GM12875 (cell line): ENCODE data around the gene ADGRG4.
A peak's percentile ranks its signal among the peaks of the same experiment; 100 is the strongest.
"Not testable (repeated sequence)": the region's sequence is repeated elsewhere in the genome, so short reads cannot be mapped to it uniquely, and the experiment has no call there.

Source experiments
- H3K4me3 ChIP-seq: one replicate; pipeline ENCODE4 v1.5.1; 2011; ENCODE audit warnings: low read depth, low read length, control low read depth
- TF ChIP-seq, protein P1 (sequence below): IDR thresholded peaks from 2 replicates; pipeline ENCODE4 v1.5.1; 2011; ENCODE audit warnings: low read depth, mild to moderate bottlenecking, control low read depth, inconsistent platforms, low read length, moderate library complexity, borderline replicate concordance; ENCODE audit not compliant: insufficient read depth

The ADGRG4 gene, protein sequence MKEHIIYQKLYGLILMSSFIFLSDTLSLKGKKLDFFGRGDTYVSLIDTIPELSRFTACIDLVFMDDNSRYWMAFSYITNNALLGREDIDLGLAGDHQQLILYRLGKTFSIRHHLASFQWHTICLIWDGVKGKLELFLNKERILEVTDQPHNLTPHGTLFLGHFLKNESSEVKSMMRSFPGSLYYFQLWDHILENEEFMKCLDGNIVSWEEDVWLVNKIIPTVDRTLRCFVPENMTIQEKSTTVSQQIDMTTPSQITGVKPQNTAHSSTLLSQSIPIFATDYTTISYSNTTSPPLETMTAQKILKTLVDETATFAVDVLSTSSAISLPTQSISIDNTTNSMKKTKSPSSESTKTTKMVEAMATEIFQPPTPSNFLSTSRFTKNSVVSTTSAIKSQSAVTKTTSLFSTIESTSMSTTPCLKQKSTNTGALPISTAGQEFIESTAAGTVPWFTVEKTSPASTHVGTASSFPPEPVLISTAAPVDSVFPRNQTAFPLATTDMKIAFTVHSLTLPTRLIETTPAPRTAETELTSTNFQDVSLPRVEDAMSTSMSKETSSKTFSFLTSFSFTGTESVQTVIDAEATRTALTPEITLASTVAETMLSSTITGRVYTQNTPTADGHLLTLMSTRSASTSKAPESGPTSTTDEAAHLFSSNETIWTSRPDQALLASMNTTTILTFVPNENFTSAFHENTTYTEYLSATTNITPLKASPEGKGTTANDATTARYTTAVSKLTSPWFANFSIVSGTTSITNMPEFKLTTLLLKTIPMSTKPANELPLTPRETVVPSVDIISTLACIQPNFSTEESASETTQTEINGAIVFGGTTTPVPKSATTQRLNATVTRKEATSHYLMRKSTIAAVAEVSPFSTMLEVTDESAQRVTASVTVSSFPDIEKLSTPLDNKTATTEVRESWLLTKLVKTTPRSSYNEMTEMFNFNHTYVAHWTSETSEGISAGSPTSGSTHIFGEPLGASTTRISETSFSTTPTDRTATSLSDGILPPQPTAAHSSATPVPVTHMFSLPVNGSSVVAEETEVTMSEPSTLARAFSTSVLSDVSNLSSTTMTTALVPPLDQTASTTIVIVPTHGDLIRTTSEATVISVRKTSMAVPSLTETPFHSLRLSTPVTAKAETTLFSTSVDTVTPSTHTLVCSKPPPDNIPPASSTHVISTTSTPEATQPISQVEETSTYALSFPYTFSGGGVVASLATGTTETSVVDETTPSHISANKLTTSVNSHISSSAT (N-terminal part only)

DNA sequence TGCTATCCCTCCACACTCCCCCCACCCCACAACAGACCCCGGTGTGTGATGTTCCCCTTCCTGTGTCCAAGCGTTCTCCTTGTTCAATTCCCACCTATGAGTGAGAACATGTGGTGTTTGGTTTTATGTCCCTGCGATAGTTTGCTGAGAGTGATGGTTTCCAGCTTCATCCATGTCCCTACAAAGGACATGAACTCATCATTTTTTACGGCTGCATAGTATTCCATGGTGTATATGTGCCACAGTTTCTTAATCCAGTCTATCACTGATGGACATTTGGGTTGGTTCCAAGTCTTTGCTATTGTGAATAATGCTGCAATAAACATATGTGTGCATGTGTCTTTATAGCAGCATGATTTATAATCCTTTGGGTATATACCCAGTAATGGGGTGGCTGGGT is at the start of gene ADGRG4:
ADGRG4 (plus strand) TSS at position 243 of the 400 bp plus-strand sequence. CDS start 7,815 bp downstream, outside the sequence.
- not testable (repeated sequence) for H3K4me3 ChIP-seq

DNA sequence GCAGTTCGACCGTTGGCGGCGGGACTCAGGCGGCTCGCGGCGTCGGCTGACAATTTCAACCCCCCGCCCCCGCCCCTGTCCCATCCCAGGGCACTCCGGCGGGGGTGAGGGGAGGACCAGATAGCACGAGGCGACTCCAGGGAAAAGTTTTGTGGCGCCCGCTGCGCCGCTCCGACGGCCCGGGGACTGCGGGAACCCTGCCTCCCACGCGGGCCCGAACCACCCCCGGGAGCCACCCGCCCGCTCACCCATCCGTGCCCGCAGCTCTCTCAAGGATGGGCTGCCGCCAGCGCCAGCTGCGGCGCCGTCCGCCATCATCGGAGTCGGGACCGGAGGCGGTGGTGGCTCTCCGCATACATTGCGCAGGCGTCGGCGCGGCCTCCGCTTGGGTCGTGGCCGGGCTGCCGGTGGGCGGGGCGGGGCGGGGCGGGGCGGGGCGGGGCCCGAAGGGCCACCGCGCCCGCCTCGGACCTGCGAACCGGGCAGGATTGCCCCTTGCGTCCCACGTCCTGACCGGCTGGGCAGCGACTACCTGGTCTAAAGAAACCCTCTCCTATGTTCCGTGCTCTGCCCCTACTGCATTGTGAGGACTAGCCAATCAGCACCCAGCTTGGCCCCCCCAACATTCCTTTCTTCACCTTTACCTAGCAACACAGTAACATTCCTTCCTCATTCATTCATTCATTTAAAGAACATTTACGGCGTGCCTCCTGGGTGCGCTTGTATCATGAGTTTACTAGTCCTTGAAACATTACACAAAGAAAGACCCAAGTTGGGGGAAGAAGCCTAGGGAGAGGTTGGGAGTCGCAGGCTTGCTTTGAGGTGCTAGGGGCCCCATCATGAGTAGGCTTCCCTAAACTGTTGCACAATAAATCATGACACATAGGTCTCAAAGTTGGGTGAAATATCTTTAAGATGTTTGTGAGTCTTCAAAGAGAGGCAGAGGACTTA is 49.4 kb upstream of the ADGRG4 start, which contains the start of gene MAP7D3:
MAP7D3 (minus strand) TSS at position 360 of the 951 bp plus-strand sequence; CDS start at position 318, 42 bp downstream.
- TF ChIP-seq, protein P1, sequence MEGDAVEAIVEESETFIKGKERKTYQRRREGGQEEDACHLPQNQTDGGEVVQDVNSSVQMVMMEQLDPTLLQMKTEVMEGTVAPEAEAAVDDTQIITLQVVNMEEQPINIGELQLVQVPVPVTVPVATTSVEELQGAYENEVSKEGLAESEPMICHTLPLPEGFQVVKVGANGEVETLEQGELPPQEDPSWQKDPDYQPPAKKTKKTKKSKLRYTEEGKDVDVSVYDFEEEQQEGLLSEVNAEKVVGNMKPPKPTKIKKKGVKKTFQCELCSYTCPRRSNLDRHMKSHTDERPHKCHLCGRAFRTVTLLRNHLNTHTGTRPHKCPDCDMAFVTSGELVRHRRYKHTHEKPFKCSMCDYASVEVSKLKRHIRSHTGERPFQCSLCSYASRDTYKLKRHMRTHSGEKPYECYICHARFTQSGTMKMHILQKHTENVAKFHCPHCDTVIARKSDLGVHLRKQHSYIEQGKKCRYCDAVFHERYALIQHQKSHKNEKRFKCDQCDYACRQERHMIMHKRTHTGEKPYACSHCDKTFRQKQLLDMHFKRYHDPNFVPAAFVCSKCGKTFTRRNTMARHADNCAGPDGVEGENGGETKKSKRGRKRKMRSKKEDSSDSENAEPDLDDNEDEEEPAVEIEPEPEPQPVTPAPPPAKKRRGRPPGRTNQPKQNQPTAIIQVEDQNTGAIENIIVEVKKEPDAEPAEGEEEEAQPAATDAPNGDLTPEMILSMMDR: no peak
- peak within 1 kb of the TSS; percentile 81 for H3K4me3 ChIP-seq

DNA sequence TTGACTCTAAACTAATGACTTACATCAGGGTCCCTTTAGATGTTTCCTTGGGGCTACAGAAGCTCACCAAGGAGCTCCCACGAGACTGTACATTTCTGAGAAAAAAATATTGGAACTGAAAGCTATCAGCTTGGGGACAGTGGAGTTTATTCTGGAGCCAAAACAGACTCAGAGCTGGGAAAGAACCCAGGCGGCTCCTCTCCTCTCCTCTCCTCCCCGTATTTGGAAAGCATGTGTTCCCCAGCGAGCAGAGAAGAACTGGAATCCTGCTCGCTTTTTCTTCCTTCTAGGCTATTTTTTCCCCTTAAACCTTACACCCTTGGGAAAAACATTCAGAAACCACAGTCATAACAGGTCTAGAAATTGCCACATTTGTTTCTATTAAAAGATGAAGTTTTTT is 45.2 kb upstream of the ADGRG4 start:
- H3K4me3 ChIP-seq: no peak overlapping the region
- TF ChIP-seq, protein P1: no peak

DNA sequence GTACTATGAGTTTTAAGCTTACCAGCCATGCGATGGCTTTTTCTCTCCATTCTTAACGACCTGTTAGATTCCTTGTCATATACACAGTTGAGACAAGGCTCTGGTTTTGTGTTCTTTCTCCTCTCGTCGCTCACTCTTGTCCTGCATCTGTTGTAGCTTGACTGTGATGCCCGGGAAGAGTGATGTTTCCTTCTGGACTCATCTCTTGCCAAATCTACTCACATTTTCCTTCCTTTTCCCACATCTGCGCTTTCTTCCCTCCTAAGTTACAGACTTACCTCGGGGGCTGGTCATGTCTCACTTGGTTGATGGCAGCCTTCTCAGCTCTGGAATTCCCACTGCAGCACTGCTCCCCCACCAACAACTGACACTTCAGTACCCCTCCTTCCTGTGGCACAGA is 44.7 kb upstream of the ADGRG4 start:
- TF ChIP-seq, protein P1: no peak
- no peak overlapping the region for H3K4me3 ChIP-seq

DNA sequence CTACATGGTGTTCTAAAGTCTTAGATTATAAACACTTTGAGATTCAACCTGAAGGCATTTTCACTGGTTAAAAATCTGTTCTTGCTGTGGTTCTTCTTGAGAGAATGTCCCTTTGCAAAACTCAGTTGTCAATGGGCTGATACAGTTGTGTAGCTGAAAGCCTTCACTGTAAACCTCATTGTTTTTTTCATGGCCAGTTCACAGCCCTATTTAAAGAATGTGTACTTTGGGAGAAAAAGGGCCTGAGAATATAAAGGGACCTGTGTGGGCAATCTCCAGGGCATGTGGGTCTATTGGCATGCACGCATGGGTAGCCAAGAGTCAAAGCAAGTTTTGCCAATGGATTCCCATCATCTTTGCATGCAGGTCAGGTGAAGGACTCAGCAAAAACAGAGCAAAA is 41.8 kb upstream of the ADGRG4 start:
- TF ChIP-seq, protein P1: no peak
- H3K4me3 ChIP-seq: no peak overlapping the region

DNA sequence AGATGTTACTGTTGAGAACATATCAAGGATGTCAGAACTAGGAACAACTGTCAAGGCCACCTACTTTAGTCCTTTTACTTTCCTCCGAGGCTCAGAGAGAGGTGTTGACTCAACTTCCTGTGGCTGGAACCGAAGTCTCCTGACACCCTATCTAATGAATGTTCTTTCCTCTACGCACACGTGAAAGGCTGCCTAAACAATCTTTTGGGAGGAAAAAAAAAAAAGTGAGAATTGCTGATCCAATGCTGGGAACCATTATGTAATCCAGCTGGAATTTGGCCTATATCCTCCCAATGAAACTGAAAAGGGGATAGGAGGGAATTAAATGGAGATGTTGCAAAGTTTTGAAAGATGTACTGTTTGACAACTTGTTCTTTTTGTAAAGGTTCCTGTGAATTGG is 41.2 kb upstream of the ADGRG4 start:
- H3K4me3 ChIP-seq: no peak overlapping the region
- TF ChIP-seq, protein P1: no peak
